Measurements from ENCODE around the gene PCDHA1.

The PCDHA1 gene

DNA sequence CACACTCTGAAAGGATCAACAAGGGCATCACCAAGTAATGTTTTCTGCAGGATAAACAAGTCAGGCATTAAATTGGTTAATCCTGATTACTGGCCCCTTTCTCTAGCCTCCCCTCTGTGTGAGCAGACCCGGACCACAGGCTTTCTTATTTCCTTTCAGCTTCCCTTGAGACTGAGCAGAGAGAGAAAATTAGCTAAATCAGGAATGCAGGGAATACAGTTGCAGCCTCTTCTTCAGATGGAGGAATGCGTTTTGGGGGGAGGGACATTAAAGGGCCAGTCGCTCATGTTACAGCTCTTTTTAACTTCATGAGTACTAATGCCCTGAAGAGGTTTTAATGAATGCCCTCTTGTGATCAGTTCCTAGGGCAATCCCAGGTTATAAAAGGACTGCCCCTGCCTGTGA is 200.2 kb downstream of the PCDHA1 start:
- Histone ChIP-seq H3K4me3 (ENCODE audit: low read depth in 1 of 2, low read length in 1 of 2) (no peak overlapping the region), H3K36me3 (no peaks in the 10 kb centered on the region), H3K27ac (no peak overlapping the region), H3K9me3 (no peaks in the 10 kb centered on the region), H3K4me1 (ENCODE audit: control insufficient read depth in 1 of 2, insufficient read depth in 1 of 2, low read depth in 1 of 2, low read length in 1 of 2) (no peaks in the 10 kb centered on the region), H3K27me3 (no peaks in the 10 kb centered on the region)
- TF ChIP-seq, protein P1, sequence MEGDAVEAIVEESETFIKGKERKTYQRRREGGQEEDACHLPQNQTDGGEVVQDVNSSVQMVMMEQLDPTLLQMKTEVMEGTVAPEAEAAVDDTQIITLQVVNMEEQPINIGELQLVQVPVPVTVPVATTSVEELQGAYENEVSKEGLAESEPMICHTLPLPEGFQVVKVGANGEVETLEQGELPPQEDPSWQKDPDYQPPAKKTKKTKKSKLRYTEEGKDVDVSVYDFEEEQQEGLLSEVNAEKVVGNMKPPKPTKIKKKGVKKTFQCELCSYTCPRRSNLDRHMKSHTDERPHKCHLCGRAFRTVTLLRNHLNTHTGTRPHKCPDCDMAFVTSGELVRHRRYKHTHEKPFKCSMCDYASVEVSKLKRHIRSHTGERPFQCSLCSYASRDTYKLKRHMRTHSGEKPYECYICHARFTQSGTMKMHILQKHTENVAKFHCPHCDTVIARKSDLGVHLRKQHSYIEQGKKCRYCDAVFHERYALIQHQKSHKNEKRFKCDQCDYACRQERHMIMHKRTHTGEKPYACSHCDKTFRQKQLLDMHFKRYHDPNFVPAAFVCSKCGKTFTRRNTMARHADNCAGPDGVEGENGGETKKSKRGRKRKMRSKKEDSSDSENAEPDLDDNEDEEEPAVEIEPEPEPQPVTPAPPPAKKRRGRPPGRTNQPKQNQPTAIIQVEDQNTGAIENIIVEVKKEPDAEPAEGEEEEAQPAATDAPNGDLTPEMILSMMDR (IDR thresholded peaks at IDR 0.05), result no peak

DNA sequence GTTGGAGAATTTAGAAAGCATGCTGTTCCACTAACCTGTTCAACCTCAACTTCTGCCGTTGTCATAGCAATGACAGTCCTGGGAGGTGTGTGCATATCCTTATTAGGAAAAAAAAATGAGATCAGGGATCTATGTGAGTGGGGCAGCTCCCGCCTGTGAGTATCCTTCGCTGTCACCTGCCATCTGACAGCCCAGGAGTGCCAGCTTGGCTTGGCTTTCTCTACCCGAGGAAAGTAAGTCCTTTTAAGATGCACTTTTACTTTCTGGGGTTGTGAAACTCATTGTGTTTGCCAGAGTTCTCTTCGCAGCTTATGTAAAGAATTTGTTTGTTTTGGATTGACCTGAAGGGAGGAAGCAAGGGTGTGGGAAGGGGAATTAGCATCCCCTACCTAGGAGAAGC is 202.2 kb downstream of the PCDHA1 start:
- Histone ChIP-seq H3K4me1 (ENCODE audit: control insufficient read depth in 1 of 2, insufficient read depth in 1 of 2, low read depth in 1 of 2, low read length in 1 of 2) (no peaks in the 10 kb centered on the region), H3K27me3 (no peaks in the 10 kb centered on the region), H3K27ac (no peak overlapping the region), H3K9me3 (no peaks in the 10 kb centered on the region), H3K4me3 (ENCODE audit: low read depth in 1 of 2, low read length in 1 of 2) (no peak overlapping the region), H3K36me3 (no peaks in the 10 kb centered on the region)
- TF ChIP-seq, protein P1 (IDR thresholded peaks at IDR 0.05), result no peak

DNA sequence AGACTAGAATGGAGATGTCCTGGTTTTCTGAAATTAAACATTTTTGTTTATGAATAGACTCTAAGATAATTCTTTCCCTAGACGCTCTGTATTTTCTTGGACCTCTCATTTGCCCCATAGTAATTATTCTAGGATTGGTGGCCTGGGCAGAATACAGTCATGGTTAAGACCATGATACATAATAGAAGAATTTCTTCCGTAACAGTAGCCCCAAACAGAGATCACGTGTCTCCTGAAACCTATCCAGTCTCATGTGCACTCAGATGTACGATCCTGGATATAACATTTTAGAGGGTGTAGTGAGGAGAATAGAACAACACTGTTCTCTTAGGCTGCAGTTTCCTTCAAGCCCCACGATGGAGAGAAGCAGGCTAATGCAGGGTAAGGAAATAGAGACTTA is 202.7 kb downstream of the PCDHA1 start:
- Histone ChIP-seq H3K9me3 (no peaks in the 10 kb centered on the region), H3K27me3 (no peaks in the 10 kb centered on the region), H3K4me3 (ENCODE audit: low read depth in 1 of 2, low read length in 1 of 2) (no peak overlapping the region), H3K4me1 (ENCODE audit: control insufficient read depth in 1 of 2, insufficient read depth in 1 of 2, low read depth in 1 of 2, low read length in 1 of 2) (no peaks in the 10 kb centered on the region), H3K27ac (no peak overlapping the region), H3K36me3 (no peaks in the 10 kb centered on the region)
- TF ChIP-seq, protein P1 (IDR thresholded peaks at IDR 0.05), result no peak

DNA sequence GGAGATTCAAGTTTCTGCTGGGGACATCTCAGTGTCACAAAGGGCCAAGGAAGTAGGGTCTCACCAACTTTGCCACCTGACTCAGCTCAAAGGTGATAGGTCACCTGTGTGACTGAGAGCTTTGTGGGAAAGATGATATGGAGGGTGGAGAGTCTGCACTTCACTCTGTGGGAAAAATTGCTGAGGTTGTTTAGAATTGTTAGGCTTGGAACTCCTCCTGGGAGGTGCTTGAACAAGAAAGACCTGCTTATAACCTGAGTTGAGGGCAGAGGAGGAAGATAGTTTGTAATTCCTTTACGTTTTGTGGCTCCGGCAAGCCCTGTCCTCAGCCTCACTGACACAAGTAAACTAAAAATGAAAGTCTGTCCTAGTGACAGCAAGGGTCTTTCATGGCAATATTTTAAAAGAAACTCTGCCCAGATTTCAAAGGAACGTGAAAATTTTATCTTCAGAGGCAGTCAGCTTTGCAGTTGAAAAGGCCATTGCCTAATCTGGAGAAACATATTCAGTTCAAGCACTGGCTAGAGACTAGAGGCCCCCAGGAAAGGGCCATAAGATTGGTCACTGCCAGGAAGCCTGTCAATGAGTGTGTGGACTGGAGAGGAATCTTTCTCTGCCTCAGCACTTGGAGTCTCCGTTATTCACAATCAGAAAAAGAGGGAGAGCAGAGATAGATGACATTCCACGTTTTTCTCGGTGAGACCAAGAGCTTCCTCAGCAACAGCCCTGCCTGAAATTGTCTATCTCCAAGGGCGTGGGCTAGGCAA is 203.5 kb downstream of the PCDHA1 start:
- H3K27ac ChIP-seq, result no peak overlapping the region
- no peaks in the 10 kb centered on the region for H3K9me3 ChIP-seq
- TF ChIP-seq, protein P1 (IDR thresholded peaks at IDR 0.05), result no peak
- no peaks in the 10 kb centered on the region for H3K4me1 ChIP-seq (ENCODE audit: control insufficient read depth in 1 of 2, insufficient read depth in 1 of 2, low read depth in 1 of 2, low read length in 1 of 2)
- H3K36me3 ChIP-seq, result no peaks in the 10 kb centered on the region
- no peaks in the 10 kb centered on the region for H3K27me3 ChIP-seq
- H3K4me3 ChIP-seq (ENCODE audit: low read depth in 1 of 2, low read length in 1 of 2), result no peak overlapping the region

DNA sequence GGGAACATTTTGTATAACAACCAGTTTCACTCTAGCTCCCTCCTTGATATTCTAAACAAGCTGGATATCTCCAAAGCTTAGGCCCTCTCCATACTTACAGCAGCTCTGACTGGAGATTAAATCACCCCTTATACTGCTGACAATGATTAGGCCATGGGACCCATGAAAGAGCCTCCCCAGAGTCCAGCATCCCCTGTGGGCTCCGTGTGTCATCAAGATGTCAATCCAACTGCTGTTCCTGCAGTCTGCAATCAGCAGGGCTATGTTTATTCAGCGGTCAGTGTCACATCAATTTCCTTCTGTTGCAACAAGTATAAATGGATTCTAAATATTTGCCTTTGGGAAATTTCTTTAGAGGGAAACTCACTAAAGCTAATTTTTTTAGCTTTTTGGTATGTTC is 206.9 kb downstream of the PCDHA1 start:
- TF ChIP-seq, protein P1 (IDR thresholded peaks at IDR 0.05), result no peak
- Histone ChIP-seq H3K4me1 (ENCODE audit: control insufficient read depth in 1 of 2, insufficient read depth in 1 of 2, low read depth in 1 of 2, low read length in 1 of 2) (no peaks in the 10 kb centered on the region), H3K36me3 (no peaks in the 10 kb centered on the region), H3K9me3 (peaks cover 5% of the 10 kb centered on the region), H3K4me3 (ENCODE audit: low read depth in 1 of 2, low read length in 1 of 2) (no peak overlapping the region), H3K27ac (no peak overlapping the region), H3K27me3 (no peaks in the 10 kb centered on the region)

Measured in neutrophil (primary cell).